NK-92 (cell line): ENCODE results near the gene FHOD3.
"Not testable (repeated sequence)": the region's sequence is repeated elsewhere in the genome, so short reads cannot be mapped to it uniquely, and the experiment has no call there.

Source experiments
- DNase-seq: peaks from one replicate; lab custom pipeline; 2025; ENCODE audit not compliant: unreplicated experiment; lab: John Stamatoyannopoulos, UW

The FHOD3 gene

DNA sequence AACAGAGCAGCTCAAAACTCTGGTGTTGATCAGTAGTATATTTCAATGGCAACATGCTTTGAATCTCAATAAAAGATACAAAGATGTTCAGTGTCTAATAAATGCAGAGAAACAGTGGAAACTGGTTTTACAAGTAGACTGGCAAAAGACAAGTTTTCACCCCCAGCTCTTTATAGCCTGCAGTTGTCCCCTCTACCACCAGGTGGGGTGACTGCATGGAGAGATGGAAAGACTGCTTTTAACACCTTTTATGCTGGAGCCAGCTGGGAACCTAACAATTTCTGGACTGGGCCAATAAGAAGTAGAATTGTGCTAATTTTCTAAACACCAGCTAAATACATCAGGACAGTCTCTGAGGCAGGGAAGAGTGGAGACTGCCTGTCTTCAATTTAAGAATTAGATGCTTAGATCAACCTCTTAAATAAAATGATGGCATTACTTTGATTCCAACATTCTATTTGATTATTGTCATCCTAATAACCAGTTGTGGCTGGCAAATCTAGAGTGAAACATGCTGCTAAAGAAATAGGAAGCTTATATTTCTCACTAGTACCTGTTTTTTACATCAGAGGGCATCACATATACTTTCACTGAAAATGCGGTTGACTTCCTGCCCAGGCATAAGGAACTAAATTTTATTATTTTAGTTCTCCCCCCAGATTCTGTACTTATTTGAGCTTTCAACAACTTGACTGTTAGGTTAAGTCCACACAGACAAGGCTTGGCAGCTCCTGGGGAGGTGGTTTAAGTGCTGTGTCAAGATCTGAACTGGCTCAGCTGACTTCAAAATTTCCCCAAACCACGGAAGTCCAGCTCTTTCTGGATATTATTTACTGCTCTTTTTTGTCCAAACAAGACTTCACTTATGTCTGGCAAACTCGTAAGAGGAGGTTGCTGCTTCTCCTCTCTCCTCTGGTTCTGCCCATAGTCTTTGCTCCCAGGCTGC is 390.8 kb downstream of the FHOD3 start:
- no peak for DNase-seq

DNA sequence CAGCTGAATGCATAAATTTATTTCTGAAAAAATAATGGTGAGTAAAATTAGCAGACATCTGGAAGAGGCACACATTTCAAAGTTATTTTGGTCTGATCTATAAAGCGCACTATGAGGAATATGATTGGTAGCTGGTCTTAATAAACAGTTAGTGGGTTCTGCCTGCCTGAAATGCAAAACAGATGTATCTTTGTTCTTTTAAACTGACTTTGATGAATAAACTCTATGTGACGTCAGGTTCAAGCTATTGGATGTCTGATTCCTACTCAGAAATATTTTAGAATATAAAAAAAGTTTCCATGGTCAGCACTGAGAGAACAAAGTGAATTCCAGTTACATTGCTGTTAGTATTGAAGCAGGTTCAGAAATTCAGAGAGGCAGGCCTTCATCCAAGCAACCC is 394.9 kb downstream of the FHOD3 start:
- no peak for DNase-seq

DNA sequence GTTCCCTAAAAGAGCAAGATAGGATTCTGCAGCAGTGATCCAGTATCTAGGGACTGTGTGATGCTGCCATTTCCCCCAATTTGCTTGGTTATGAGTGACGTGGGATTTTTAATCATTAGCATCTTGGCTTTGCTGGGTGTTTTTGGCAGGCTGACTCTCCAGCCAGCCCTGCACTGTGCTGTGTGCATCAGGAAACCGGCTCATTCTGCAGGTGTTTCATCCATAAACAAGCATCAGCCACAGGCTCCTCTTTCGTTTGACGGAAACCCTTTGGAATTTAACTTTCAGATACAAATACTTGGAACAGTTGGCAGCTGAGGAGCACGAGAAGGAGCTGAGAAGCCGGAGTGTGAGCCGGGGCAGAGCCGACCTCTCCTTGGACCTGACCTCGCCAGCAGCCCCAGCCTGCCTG is 395.4 kb downstream of the FHOD3 start:
- DNase-seq: no peak

DNA sequence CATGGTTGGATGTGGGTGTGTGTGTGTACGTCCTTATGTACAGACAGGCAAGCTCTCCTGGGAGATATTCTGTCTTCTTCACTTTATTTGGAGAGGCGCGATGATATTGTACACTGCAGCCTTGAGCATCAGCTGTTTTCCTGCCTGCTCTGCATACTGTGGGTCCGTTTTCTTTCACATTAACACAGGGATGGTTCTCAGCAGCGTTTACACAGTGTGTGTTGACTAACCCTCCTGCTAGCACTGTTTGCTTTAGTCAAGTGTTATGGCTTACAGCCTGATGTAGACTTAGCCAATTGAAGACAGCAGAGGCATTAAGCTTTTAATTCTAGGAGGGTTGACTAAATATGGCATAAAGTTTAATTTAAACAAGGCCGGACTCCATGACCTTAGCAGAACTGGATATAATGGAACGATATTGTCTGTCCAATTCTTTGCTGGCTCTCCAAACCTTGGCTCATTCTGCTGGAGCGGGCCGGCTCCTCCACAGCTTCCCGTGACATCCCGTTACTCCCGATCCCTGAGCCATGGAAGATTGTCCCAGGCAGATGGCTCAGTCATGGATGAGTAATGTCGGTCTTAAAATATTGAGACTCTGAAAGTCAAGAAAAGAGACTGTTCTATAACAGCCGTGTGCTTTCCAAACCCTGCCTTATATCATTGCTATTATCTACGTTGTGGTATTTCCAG is 396.6 kb downstream of the FHOD3 start:
- DNase-seq: no peak

DNA sequence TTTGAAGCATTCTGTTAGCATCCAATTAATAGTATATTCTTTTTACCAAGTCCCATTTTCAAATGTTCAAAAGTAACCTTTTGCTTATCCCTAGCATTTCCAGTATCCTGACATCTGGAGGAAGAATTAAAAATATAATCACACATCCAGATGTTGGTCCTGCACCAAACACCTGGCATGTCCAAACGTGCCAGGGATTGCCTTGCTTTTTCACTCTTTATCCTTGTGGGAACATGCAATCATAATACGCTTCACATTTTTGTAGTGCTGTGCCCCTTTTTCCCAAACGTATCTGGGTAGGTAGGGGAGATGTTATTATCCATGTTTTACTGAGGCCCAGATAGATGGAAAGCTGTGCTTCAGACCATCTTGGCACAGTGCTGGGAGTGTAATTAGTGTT is 398.3 kb downstream of the FHOD3 start:
- DNase-seq: no peak

DNA sequence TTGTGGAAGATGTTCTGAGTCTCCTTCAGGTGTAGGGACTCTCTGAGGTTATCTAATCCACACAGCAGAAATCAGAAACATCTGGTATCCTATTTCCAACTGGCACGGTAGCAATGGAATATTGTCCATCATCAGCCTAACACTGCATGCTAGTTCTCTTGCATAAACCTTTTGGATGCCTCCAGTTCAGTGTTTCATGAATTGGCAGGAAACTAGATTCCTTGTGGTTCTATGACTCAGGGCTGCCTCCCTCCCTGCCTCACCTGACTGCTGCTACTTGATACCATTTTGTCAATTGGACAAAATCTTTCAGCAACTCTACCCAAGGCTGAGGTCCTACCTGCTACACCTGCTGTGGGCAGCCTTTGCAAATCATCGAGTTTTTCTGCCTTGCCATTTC is 400.4 kb downstream of the FHOD3 start:
- DNase-seq: no peak

DNA sequence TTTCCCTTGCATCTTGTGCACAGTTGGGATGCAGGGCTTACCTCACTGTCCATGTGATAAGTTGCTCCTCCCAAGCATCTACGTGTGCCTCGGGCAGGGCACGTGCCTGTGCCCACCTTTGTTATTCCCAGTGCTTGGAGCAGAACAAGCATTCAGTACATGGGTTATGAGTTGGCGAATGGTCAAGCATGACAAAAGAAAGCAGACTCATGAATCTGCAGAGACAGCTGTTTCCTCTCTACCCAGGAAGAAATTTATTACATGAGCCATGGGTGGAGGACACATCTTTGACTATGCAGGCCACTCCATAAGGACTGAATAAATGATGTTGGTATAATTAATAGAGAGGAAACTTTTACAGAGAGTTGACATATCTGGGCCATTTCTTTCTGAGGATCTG is 403.4 kb downstream of the FHOD3 start:
- DNase-seq: no peak

DNA sequence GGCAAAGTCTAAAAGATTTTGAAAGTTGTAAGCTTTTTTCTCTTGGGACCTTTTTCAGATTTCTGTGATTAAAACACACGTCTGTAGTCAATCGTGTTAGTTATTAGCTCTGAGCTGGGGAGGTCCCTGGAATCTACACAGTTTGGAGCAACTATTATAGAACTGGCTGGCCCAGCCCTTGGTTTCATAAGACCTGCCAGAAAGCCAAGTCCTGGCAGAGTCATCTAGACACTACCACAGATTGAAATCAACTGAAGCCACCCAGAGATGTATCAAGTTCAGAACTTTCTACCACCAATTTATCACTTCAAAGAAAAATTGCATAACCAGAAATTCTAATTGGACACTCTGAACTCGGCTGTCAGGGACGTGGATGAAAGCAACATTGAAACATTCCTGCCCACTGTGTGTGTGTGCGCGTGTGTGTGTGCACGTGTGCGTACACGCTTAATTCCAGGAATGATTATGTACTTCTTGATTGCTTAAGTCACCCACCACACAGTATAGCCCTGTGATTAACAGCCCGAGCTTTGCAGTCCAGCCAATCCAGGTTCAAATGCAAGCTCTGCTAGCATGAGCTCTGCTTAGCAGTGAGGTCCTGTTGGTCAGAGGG is 405.0 kb downstream of the FHOD3 start:
- no peak for DNase-seq

DNA sequence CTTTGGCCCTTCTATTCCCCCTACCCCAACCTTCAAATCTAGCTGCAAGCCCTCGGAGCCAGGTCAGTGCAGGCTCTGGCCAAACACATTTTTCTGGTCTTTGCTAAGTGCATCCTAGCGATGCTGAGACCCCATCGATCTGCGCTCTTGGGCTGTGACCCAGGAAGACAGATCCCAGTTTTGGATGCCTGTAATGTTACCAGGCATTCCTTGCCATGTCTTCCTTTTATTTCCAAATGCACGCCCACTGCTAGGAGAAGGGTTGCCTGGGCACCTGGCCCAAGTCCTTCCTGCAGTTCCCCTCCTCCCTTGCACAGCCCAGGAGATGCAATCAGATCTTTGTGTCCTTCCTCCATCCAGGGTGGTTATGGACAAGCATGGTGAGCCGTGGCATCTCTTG is 406.6 kb downstream of the FHOD3 start:
- no peak for DNase-seq

DNA sequence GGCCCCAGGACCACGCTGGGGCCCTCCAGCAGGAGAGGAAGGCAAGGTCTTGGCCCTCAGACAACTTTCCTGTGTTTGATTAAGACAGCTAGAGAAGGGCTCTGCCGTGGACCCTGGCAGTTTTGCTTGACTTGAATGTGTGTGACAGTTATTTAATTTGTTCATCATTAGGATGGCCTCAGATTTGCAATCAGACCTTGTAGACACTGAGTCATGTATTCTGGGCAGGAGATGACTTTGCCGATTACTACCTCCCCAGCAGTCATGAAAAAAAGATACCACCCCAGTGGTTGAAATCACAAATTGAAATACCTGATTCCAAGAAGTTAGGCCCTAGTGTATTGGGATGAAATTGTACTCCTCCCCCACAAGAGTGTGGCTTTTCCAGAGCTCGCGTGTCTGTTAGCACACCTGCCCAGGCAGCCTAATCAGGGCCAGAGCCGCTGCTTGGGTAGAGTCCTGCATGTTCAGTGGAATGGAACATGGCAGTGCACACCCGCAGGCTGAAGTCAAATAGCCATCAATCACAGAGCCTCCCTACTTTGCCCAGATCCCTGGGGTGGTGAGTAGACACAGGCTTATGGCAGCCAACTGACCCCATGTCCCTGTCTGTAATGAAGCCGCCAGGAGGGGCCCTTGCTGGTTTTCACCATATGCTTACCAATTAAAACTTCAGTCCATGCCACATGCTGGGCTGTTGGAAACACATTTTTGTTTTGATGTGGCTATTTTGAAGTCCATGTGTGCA is 408.8 kb downstream of the FHOD3 start:
- DNase-seq: no peak

DNA sequence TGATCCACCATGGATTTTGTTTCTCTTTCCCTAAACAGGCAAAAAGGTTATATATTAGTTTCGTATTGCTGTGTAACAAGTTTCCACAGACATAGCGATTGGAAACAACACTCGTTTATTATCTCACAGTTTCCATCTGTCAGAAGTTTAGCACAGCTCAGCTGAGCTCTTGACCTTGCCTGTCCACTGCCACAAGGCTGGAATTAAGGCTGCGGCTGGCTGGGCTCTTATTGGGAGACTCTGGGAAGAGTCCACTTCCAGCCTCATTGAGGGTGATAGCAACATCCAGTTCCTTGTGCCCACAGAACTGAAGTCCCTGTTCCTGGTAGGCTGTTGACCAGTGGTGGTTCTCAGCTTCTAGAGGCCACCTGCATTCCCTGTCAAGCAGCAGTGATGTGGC is 410.9 kb downstream of the FHOD3 start:
- no peak for DNase-seq

DNA sequence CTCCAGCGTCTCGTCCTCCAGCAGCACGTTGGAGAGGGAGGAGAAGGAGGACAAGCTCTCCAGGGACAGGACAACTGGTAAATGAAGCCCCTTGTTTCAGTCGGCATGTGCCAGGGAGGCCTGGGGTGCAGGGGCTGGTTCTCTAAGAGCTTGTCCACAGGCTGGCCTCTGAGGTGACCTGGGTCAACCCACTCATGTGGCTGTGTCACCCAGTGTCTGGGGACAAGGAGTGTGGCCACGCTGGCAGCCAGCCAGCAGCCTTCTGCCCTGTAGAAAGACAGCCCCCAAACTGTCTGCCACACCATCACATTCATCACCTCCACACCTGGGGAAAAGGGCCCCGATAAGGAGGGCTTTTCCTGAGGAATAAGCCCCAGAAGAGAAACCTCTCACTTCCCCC is 411.8 kb downstream of the FHOD3 start:
- DNase-seq: no peak

DNA sequence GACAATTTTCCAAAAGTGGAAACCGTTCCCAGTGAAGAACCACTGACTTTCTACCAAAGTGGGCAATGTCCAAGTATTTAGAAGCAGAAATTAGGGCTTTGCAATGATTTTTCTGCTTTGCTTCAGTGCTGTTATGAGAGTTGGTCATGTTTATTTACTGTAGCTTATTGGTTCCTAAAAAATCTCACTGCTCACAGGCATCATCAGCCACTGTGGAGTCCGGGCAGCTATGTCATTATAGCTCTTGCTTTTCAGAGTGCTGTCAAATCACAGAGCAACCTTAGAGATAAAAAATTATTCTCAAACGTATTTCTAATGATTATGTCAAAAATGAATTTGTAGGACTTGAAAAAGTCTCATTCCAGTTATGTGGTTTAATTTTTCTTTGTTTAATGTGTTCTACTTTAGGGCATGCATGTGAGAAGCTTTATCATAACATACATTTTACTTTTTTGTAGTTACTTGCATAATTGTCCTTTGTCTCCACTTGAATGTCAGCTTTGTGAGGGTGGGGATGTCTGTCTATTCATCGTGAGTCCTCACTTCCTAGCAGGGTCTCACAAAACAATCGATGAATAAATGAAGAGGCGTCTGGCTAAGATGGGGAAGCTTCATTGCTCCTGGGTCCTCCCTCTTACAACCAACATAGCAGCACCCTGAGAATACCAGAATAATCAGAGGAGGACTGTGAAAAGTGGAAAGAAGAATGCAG is 413.7 kb downstream of the FHOD3 start:
- no peak for DNase-seq

DNA sequence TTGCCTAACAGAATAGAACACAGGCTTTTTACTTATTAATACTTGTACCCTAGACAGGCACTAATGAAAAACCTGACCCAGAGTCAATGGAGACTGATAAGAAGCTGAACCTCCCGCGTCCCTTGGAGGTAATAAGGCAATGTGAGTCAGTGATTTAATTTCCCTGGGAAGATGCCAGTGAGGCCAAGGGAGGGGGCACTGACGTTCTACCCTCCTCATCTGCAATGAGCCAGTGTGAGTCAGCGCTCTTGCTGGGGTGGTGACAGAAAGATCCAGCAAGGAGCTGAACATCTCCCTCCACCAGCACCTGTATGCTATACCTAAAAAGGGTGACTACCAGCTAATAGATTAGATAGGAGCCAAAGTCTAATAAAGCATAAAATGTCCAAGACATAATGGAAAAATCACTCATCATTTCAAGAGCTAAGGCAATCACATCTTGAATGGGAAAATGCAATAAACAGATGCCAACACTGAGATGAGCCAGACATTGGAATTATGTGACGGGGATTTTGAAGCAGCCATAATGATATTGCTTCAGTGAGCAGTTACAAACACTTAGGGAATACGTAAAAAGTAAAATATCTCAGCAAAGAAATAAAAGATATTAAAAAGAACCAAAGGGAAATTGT is 414.4 kb downstream of the FHOD3 start:
- no peak for DNase-seq

DNA sequence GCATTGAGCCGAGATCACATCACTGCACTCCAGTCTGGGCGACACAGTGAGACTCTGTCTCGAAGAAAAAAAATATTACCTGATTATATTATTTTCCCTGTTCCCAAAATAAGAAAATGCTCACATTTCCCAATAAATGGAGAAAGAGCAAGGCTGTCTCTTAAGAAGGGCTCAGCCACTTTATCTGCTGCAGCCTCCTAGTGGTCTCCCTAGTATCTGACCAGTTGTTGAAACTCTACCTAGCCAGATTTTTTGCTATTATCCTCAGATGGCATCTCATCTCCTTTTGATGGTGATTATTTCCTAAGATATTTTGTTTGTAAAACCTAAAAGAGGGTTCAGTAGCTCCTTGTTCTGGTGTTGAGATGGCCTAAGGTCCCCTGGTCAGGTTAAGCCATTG is 417.0 kb downstream of the FHOD3 start:
- no peak for DNase-seq

DNA sequence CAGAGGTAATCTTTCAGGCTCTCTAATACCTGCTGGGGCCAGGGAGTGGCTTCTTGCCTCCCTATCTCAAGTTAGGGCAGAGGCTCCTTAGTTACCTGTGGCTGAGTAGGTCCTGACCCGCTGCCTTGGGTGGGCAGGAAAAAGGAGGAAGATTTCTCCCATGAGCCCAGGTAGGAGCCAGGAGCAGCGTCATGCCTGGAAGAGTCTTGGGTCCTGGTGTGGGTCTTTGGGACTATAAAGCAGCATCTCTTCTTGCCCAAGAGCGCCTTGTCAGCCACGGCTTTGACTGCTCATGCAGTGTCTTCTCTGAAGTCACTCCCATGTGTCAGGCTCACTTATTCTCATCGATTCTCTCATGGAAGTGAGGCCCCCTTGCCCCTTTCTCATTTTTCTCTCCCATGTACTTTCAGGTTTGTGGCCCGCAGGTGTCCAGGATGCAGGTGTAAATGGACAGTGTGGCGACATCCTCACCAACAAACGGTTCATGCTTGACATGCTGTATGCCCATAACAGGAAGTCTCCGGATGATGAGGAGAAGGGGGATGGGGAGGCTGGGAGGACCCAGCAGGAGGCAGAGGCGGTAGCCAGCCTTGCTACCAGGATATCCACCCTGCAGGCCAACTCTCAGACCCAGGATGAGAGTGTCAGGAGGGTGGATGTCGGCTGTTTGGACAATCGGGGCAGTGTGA is 420.1 kb downstream of the FHOD3 start:
- no peak for DNase-seq

DNA sequence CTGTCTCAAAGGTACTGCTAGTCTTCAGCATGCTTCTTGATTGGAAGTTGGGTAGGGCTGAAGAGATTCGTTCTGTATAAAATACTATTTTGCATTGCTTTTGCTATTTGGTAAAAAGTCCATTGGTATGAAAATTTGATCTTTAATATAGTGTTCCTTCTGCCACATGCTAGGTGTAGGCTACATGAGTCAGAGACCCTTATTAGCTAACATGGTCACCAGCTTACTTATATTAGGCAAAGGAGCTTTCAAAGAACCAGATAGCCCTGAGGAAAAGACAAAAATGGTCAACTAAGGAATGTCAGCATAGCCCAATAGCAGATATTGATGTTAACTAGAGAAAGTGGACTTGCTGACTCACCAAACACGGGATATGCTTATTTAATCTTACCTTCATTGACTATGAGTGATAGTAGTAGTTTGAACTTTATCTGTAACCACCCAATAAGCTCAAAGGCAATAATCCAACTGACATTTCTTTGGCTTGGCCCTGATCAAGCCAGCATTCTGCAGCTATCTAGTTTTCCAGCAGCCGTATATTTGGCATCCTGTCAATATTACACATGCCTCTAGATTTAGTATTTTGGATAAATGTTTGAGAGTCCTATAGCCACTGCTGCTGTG is 421.3 kb downstream of the FHOD3 start:
- DNase-seq: no peak

DNA sequence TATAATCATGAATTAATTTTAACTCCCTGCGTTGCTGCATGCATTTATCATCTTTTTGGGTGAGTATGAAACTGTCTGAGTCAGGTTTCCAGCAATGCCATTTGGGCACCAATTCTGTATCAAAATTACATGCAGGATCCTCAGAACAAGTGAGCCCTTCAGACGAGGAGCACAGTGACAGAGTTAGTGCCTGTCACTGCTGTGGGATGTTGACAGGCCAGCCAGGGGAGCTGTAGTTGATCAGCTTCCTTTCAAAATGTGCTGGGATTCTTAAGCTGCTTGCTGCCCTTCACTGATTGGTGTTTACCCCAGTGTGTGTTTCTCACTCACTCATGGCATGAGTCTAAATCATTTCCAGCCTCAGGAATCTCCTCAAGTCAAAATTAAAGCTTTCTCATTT is 422.1 kb downstream of the FHOD3 start:
- DNase-seq: no peak

DNA sequence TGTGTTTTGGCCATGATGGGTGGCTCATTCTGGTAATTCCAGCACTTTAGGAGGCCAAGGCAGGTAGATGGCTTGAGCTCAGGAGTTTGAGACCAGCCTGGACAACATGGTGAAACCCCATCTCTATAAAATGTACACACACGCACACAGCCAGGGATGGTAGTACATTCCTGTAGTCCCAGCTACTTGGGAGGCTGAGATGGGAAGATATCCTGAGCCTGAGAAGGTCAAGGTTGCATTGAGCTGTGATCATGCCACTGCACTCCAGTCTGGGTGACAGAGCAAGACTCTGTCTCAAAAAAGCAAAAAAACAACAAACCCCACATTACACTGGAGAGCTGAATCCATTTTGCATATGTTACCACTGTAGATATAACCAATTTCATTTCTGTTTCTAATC is 423.8 kb downstream of the FHOD3 start:
- not testable (repeated sequence) for DNase-seq
